HCT116 (cell line): Measurements from ENCODE around the gene TMEM266. TPM values are rescaled to one million over a fixed set of nuclear protein-coding genes. Genes with fewer than 3 reads are reported as not detected.

ENCODE experiments used
- ATAC-seq: fragments of 200-7000 bp; cut with Tn5 transposase; 2 replicates; pipeline ENCODE4 v1.9.1; 2020; ENCODE audit warnings: mild to moderate bottlenecking, moderate library complexity
- BruUV-seq: library from RNA; stranded (reverse); fragments of 400-500 nt; replicated peaks from 2 replicates; lab custom pipeline; 2021; lab: Mats Ljungman, UMichigan
- CTCF ChIA-PET: fragments of 300-600 bp; sonication (Branson Sonifier 250); formaldehyde crosslinking; loops from one replicate; lab custom pipeline; 2021; ENCODE audit warnings: antibody characterized with exemption; lab: Charles Lee
- POLR2A ChIA-PET: fragments of 300-600, 350-600 bp; sonication (Branson Sonifier 250); formaldehyde crosslinking; loops from one replicate; lab custom pipeline; 2021; ENCODE audit warnings: antibody characterized with exemption; lab: Charles Lee
- RAD21 ChIA-PET, 2 experiments: fragments of 300-600 bp; sonication (Branson Sonifier 250); formaldehyde crosslinking; loops; one replicate each; lab custom pipeline; 2023; ENCODE audit warnings: low total read pairs in 2 of 2; ENCODE audit not compliant: uncharacterized antibody in 2 of 2, unreplicated experiment in 2 of 2, low non-redundant PET in 1 of 2; lab: Charles Lee
- DNase-seq: peaks from one replicate; pipeline ENCODE4 v3.0.0-alpha.2; 2010; ENCODE audit warnings: low read depth, low spot score
- H2AFZ ChIP-seq: fragments of 200-600 bp; shearing (Covaris generic), sonication (generic); 2 replicates; pipeline ENCODE4 v1.6.1; 2017; ENCODE audit warnings: low read depth, mixed run types, mixed read lengths, antibody characterized with exemption, low read length; ENCODE audit not compliant: poor library complexity, severe bottlenecking
- H3K27ac ChIP-seq: 2 replicates; pipeline ENCODE4 v1.5.1; 2012; ENCODE audit warnings: low read depth, low read length
- H3K27me3 ChIP-seq: fragments of 200-600 bp; sonication (generic); 2 replicates; pipeline ENCODE4 v1.6.1; 2016; ENCODE audit warnings: mixed run types, low read length, mixed read lengths; ENCODE audit not compliant: insufficient read depth
- H3K36me3 ChIP-seq, 2 experiments: fragments of 200-500 bp in 1 of 2; fragments of 200-600 bp in 1 of 2; sonication (Bioruptor generic) in 1 of 2; sonication (generic) in 1 of 2; 2 replicates each; pipeline versions ENCODE4 v1.5.1 to v1.6.1; 2014 to 2016; ENCODE audit warnings: low read length in 2 of 2, inconsistent platforms in 1 of 2, mixed read lengths in 1 of 2, mixed run types in 1 of 2; ENCODE audit not compliant: insufficient read depth in 2 of 2, control insufficient read depth in 1 of 2
- H3K4me1 ChIP-seq, 2 experiments: fragments of 200-600 bp in 1 of 2; sonication (generic) in 1 of 2; 2 replicates each; pipeline versions ENCODE4 v1.5.1 to v1.6.1; 2012 to 2017; ENCODE audit warnings: low read length in 2 of 2, inconsistent platforms in 1 of 2, mild to moderate bottlenecking in 1 of 2, mixed read lengths in 1 of 2, mixed run types in 1 of 2, moderate library complexity in 1 of 2; ENCODE audit not compliant: insufficient read depth in 2 of 2, control insufficient read depth in 1 of 2
- H3K4me2 ChIP-seq: fragments of 200-600 bp; sonication (generic); 2 replicates; pipeline ENCODE4 v1.6.1; 2017; ENCODE audit warnings: mixed run types, low read length, mixed read lengths
- H3K4me3 ChIP-seq, 2 experiments: fragments of 200-600 bp in 1 of 2; sonication (generic) in 1 of 2; replicated peaks in 1 of 2; 2 replicates each; pipeline ENCODE4 v1.5.1; 2011 to 2016; ENCODE audit warnings: low read length in 2 of 2, control low read depth in 1 of 2, low read depth in 1 of 2, mild to moderate bottlenecking in 1 of 2, mixed read lengths in 1 of 2, mixed run types in 1 of 2
- H3K79me2 ChIP-seq: fragments of 200-600 bp; sonication (generic); 2 replicates; pipeline ENCODE4 v1.6.1; 2017; ENCODE audit warnings: mild to moderate bottlenecking, mixed run types, low read length, moderate library complexity, mixed read lengths; ENCODE audit not compliant: insufficient read depth
- H3K9ac ChIP-seq: fragments of 200-600 bp; sonication (generic); 2 replicates; pipeline ENCODE4 v1.6.1; 2016; ENCODE audit warnings: low read length, mixed read lengths
- H3K9me2 ChIP-seq: fragments of 200-600 bp; sonication (generic), shearing (Covaris generic); 2 replicates; pipeline ENCODE4 v1.6.1; 2017; ENCODE audit warnings: mixed run types, mild to moderate bottlenecking, moderate library complexity; ENCODE audit not compliant: insufficient read depth
- H3K9me3 ChIP-seq, 2 experiments: fragments of 200-500 bp in 1 of 2; fragments of 200-600 bp in 1 of 2; sonication (Bioruptor generic) in 1 of 2; sonication (generic) in 1 of 2; 2 replicates each; pipeline ENCODE4 v1.6.1; 2014 to 2017; ENCODE audit warnings: low read length in 2 of 2, mixed read lengths in 2 of 2, inconsistent platforms in 1 of 2, low read depth in 1 of 2, mild to moderate bottlenecking in 1 of 2, mixed run types in 1 of 2, moderate library complexity in 1 of 2; ENCODE audit not compliant: control insufficient read depth in 1 of 2, insufficient read depth in 1 of 2
- H4K20me1 ChIP-seq: fragments of 200-600 bp; sonication (generic), shearing (Covaris generic); 2 replicates; pipeline ENCODE4 v1.6.1; 2017; ENCODE audit warnings: mixed run types, mild to moderate bottlenecking, moderate library complexity; ENCODE audit not compliant: insufficient read depth
- EZH2phosphoT487 ChIP-seq: fragments of 200-600 bp; IDR thresholded peaks from 2 replicates; pipeline ENCODE4 v1.6.1; 2018; ENCODE audit warnings: antibody characterized with exemption, borderline replicate concordance
- RAD21 ChIP-seq: IDR thresholded peaks from 2 replicates; pipeline ENCODE4 v1.6.1; 2012; ENCODE audit warnings: low read depth, mild to moderate bottlenecking
- REST ChIP-seq: IDR thresholded peaks from 2 replicates; pipeline ENCODE4 v1.6.1; 2012; ENCODE audit warnings: low read depth
- TCF7L2 ChIP-seq: IDR thresholded peaks from 2 replicates; pipeline ENCODE4 v1.7.0; 2011; ENCODE audit warnings: borderline replicate concordance, inconsistent platforms; ENCODE audit not compliant: insufficient read depth, insufficient read length; ENCODE audit errors: extremely low read depth
- YY1 ChIP-seq: IDR thresholded peaks from 2 replicates; pipeline ENCODE4 v1.6.1; 2011; ENCODE audit warnings: low read length, low read depth, moderate library complexity, mild to moderate bottlenecking; ENCODE audit not compliant: insufficient replicate concordance; ENCODE audit errors: extremely low read depth
- ZBTB33 ChIP-seq: IDR thresholded peaks from 2 replicates; pipeline ENCODE4 v1.6.1; 2011; ENCODE audit warnings: mild to moderate bottlenecking, low read length, moderate library complexity; ENCODE audit not compliant: insufficient replicate concordance; ENCODE audit errors: extremely low read depth
- ZFX ChIP-seq: fragments of 450-650 bp; IDR thresholded peaks from 2 replicates; pipeline ENCODE4 v1.6.1; 2017
- ZNF274 ChIP-seq: fragments of 200-500 bp; sonication (Bioruptor generic); IDR thresholded peaks from 2 replicates; pipeline ENCODE4 v1.6.1; 2014; ENCODE audit warnings: mild to moderate bottlenecking, low read depth, low read length, inconsistent platforms
- intact Hi-C: fragments of 100-400 bp; cut with micrococcal nuclease; formaldehyde crosslinking; loops from 2 replicates; pipeline ENCODE4 v1.10.0; 2022
- total RNA-seq: library from RNA; stranded (reverse); gene quantifications from one replicate; pipeline ENCODE4 v1.2.1, GENCODE V29; 2021; ENCODE audit not compliant: unreplicated experiment
- TF ChIP-seq, protein P1 (sequence below), 3 experiments: fragments of 200-600 bp in 1 of 3; sonication (generic) in 1 of 3; IDR thresholded peaks in 2 of 3; conservative IDR thresholded peaks in 1 of 3; 2 replicates each; pipeline ENCODE4 v1.5.1; 2012 to 2017; ENCODE audit warnings: low read depth in 2 of 3, low read length in 2 of 3, antibody characterized with exemption in 1 of 3, borderline replicate concordance in 1 of 3, control low read depth in 1 of 3, mild to moderate bottlenecking in 1 of 3, mixed read lengths in 1 of 3, mixed run types in 1 of 3, moderate library complexity in 1 of 3; ENCODE audit not compliant: insufficient read depth in 1 of 3
- TF ChIP-seq, protein P2 (sequence below): IDR thresholded peaks from 2 replicates; pipeline ENCODE4 v1.6.1; 2012

TMEM266 gene
- total RNA-seq, 1 experiment from 2014 or later = 0.91 TPM

- Histone ChIP-seq H2AFZ (no peak overlapping the region), H3K9me3 (no peaks in the 10 kb centered on the region), H3K36me3 (no peaks in the 10 kb centered on the region), H3K79me2 (no peaks in the 10 kb centered on the region), H3K4me2 (no peak overlapping the region), H3K4me3 (no peak overlapping the region), H3K9me2 (no peaks in the 10 kb centered on the region), H3K9ac (no peak overlapping the region), H3K27me3 (no peaks in the 10 kb centered on the region), H4K20me1 (no peaks in the 10 kb centered on the region), H3K27ac (no peak overlapping the region), H3K4me1 (peaks cover 0 to 18% of the 10 kb centered on the region in 2 experiments; a peak in 2 of 4 replicates)
- intact Hi-C loops = loop anchor here (2.0 kb wide), 1 partner anchor 717 kb away; no protein-coding TSS in a partner anchor
- DNase-seq = no peak
- ChIA-PET CTCF (interaction anchor here (0.8 to 2.5 kb wide), 4 partner anchors 10 to 339 kb away, joined by 6 to 24 read pairs (median 10); no protein-coding TSS in a partner anchor), POLR2A (interaction anchor here (0.7 to 1.0 kb wide), 2 partner anchors 9 to 187 kb away, joined by 3 read pairs; partner anchors contain the start of gene ISL2), RAD21 (no interaction called here)
- TF ChIP-seq, protein P1, sequence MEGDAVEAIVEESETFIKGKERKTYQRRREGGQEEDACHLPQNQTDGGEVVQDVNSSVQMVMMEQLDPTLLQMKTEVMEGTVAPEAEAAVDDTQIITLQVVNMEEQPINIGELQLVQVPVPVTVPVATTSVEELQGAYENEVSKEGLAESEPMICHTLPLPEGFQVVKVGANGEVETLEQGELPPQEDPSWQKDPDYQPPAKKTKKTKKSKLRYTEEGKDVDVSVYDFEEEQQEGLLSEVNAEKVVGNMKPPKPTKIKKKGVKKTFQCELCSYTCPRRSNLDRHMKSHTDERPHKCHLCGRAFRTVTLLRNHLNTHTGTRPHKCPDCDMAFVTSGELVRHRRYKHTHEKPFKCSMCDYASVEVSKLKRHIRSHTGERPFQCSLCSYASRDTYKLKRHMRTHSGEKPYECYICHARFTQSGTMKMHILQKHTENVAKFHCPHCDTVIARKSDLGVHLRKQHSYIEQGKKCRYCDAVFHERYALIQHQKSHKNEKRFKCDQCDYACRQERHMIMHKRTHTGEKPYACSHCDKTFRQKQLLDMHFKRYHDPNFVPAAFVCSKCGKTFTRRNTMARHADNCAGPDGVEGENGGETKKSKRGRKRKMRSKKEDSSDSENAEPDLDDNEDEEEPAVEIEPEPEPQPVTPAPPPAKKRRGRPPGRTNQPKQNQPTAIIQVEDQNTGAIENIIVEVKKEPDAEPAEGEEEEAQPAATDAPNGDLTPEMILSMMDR (IDR thresholded peaks at IDR 0.05 in 2 of 3, conservative IDR thresholded peaks at IDR 0.05 in 1 of 3; ENCODE audit: borderline replicate concordance in 1 of 3, insufficient read depth in 1 of 3, low read depth in 2 of 3, low read length in 2 of 3) = no peak
- TF ChIP-seq EZH2phosphoT487 (no peak), TCF7L2 (no peak), ZBTB33 (no peak), RAD21 (no peak), ZFX (no peak), REST (no peak), ZNF274 (no peak), YY1 (no peak)
- TF ChIP-seq, protein P2, sequence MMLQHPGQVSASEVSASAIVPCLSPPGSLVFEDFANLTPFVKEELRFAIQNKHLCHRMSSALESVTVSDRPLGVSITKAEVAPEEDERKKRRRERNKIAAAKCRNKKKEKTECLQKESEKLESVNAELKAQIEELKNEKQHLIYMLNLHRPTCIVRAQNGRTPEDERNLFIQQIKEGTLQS = no peak
- no peak for ATAC-seq
- BruUV-seq = no TSS peak
Observed at GRCh38 chr15:76149291-76149915, 89.6 kb downstream of the TMEM266 start.
